B cell (primary cell): Measurements from ENCODE around the gene GALNT10. TPM values are rescaled to one million over a fixed set of nuclear protein-coding genes. Genes with fewer than 3 reads are reported as not detected.

Source experiments
- ATAC-seq: fragments of 200-7000 bp; cut with Tn5 transposase; one replicate; pipeline ENCODE4 v1.10.0; 2021; ENCODE audit warnings: low read depth, mild to moderate bottlenecking, moderate number of reproducible peaks, moderate library complexity
- CTCF ChIA-PET: fragments of 350-600 bp; sonication (Branson Sonifier 250); formaldehyde crosslinking; loops from one replicate; lab custom pipeline; 2021; ENCODE audit warnings: antibody characterized with exemption, inconsistent platforms; lab: Charles Lee
- POLR2A ChIA-PET: fragments of 350-600 bp; sonication (Branson Sonifier 250); formaldehyde crosslinking; loops from one replicate; lab custom pipeline; 2021; ENCODE audit warnings: antibody characterized with exemption; lab: Charles Lee
- DNase-seq: peaks from one replicate; pipeline ENCODE4 v3.0.0; 2013
- H2AFZ ChIP-seq: 2 replicates; pipeline ENCODE4 v1.6.1; 2012; ENCODE audit warnings: mild to moderate bottlenecking, low read depth, low read length; ENCODE audit not compliant: insufficient read depth, poor library complexity, severe bottlenecking
- H3K27ac ChIP-seq, 2 donors: 1 replicate in 1 of 2; 2 replicates in 1 of 2; pipeline ENCODE4 v1.5.1; 2012 to 2013; ENCODE audit warnings: low read length in 2 of 2, mild to moderate bottlenecking in 2 of 2, moderate library complexity in 1 of 2
- H3K27me3 ChIP-seq, 4 experiments: fragments of 200-600 bp in 1 of 4; sonication (generic) in 1 of 4; replicated peaks in 1 of 4; 1 replicate in 2 of 4; 2 replicates in 2 of 4; pipeline versions ENCODE4 v1.6.1 to v1.7.0; 2013 to 2016; ENCODE audit warnings: low read length in 3 of 4, mild to moderate bottlenecking in 2 of 4, mixed read lengths in 1 of 4, moderate library complexity in 1 of 4; ENCODE audit not compliant: insufficient read depth in 4 of 4, control insufficient read depth in 3 of 4; ENCODE audit errors: control extremely low read depth in 1 of 4
- H3K36me3 ChIP-seq, 2 experiments: replicated peaks in 1 of 2; 1 replicate in 1 of 2; 2 replicates in 1 of 2; pipeline versions ENCODE4 v1.6.1 to v1.7.1; 2013; ENCODE audit warnings: low read length in 1 of 2; ENCODE audit not compliant: insufficient read depth in 2 of 2, control insufficient read depth in 1 of 2; ENCODE audit errors: control extremely low read depth in 1 of 2, extremely low read depth in 1 of 2
- H3K4me1 ChIP-seq, 2 donors: fragments of 200-600 bp in 1 of 2; sonication (generic) in 1 of 2; 1 replicate in 1 of 2; 2 replicates in 1 of 2; pipeline versions ENCODE4 v1.5.1 to v1.6.1; 2013 to 2017; ENCODE audit warnings: low read length in 2 of 2; ENCODE audit not compliant: control insufficient read depth in 2 of 2, insufficient read depth in 2 of 2
- H3K4me2 ChIP-seq: replicated peaks from 2 replicates; pipeline ENCODE3; 2012; ENCODE audit warnings: mild to moderate bottlenecking, low read depth, low read length; ENCODE audit not compliant: poor library complexity, severe bottlenecking
- H3K4me3 ChIP-seq, 5 experiments: fragments of 200-600 bp in 1 of 5; sonication (generic) in 1 of 5; 1 replicate in 3 of 5; 2 replicates in 2 of 5; pipeline versions ENCODE4 v1.5.1 to v1.7.0; 2011 to 2016; ENCODE audit warnings: low read length in 4 of 5, mild to moderate bottlenecking in 4 of 5, low read depth in 2 of 5, control low read depth in 1 of 5, moderate library complexity in 1 of 5; ENCODE audit not compliant: insufficient read depth in 1 of 5; ENCODE audit errors: control extremely low read depth in 1 of 5, extremely low read depth in 1 of 5
- H3K79me2 ChIP-seq: fragments of 200-600 bp; sonication (generic); one replicate; pipeline ENCODE4 v1.6.0; 2016; ENCODE audit warnings: low read length; ENCODE audit not compliant: control insufficient read depth, insufficient read depth
- H3K9ac ChIP-seq: fragments of 200-600 bp; sonication (generic); 2 replicates; pipeline ENCODE4 v1.6.1; 2017; ENCODE audit warnings: mild to moderate bottlenecking, low read length, moderate library complexity
- H3K9me3 ChIP-seq, 3 donors: one replicate each; pipeline versions ENCODE4 v1.6.1 to v1.7.1; 2013; ENCODE audit warnings: low read length in 2 of 3; ENCODE audit not compliant: control insufficient read depth in 2 of 3, insufficient read depth in 1 of 3; ENCODE audit errors: control extremely low read depth in 1 of 3
- H4K20me1 ChIP-seq: 2 replicates; pipeline ENCODE4 v1.6.0; 2012; ENCODE audit warnings: mild to moderate bottlenecking, low read length; ENCODE audit not compliant: insufficient read depth, control insufficient read depth, poor library complexity, severe bottlenecking
- H3K27ac Mint-ChIP-seq: one replicate; pipeline ENCODE4 v1.8.0; 2021; ENCODE audit warnings: mixed read lengths
- H3K27me3 Mint-ChIP-seq: one replicate; pipeline ENCODE4 v1.8.0; 2021; ENCODE audit warnings: mixed read lengths
- H3K4me1 Mint-ChIP-seq: one replicate; pipeline ENCODE4 v1.8.0; 2021; ENCODE audit warnings: mixed read lengths
- H3K4me3 Mint-ChIP-seq: one replicate; pipeline ENCODE4 v1.8.0; 2021; ENCODE audit warnings: mixed read lengths
- H3K9me3 Mint-ChIP-seq: one replicate; pipeline ENCODE4 v1.8.0; 2022; ENCODE audit warnings: mixed read lengths; ENCODE audit not compliant: insufficient read depth
- CTCF ChIP-seq: fragments of 200-600 bp; IDR thresholded peaks from one replicate; pipeline ENCODE4 v1.8.0; 2022; ENCODE audit warnings: antibody characterized with exemption, mild to moderate bottlenecking
- EZH2 ChIP-seq: IDR thresholded peaks from 2 replicates; pipeline ENCODE4 v1.6.1; 2012; ENCODE audit warnings: borderline replicate concordance, low read depth, mild to moderate bottlenecking, moderate library complexity, low read length; ENCODE audit not compliant: insufficient read depth, poor library complexity, severe bottlenecking
- WGBS: methylation state at CpG from one replicate; pipeline ENCODE4 v1.1.5; 2013; ENCODE audit warnings: missing lambda C conversion rate; ENCODE audit not compliant: insufficient coverage; 5-methylcytosine and 5-hydroxymethylcytosine counted together
- intact Hi-C: fragments of 100-400 bp; cut with micrococcal nuclease; formaldehyde crosslinking; loops from one replicate; pipeline ENCODE4 v1.10.0; 2022
- polyA plus RNA-seq: library from polyadenylated mRNA; depleted of rRNA; stranded (reverse); fragments of >200 nt; gene quantifications from 2 replicates; pipeline ENCODE4 v1.2.3, GENCODE V29; 2012
- total RNA-seq, 2 donors: library from RNA; stranded (reverse); fragments of 120-200 nt in 1 of 2; gene quantifications; 1 replicate in 1 of 2; 2 replicates in 1 of 2; pipeline versions ENCODE4 v1.2.3 to v1.2.4, GENCODE V29; 2013 to 2022

The GALNT10 gene
- total and polyA plus RNA-seq, 2 donors (not counting 1 experiment from before 2014, with no cell fraction given): 27.7 to 42.8 TPM

- ATAC-seq (no peak), DNase-seq (no peak)
- Histone ChIP-seq H3K27me3 (no peaks in the 10 kb centered on the region), H3K4me2 (no peak overlapping the region), H3K4me3 (no peak overlapping the region), H3K27ac (no peak overlapping the region), H3K36me3 (peaks cover 3 to 32% of the 10 kb centered on the region in 2 experiments), H3K4me1 (peaks cover 11 to 15% of the 10 kb centered on the region in 2 donors), H2AFZ (no peak overlapping the region), H3K79me2 (peaks cover 18% of the 10 kb centered on the region), H3K9ac (no peak overlapping the region), H3K9me3 (peaks cover 0 to 5% (median 1%) of the 10 kb centered on the region in 3 donors), H4K20me1 (no peaks in the 10 kb centered on the region)
- TF ChIP-seq EZH2 (no peak), CTCF (no peak)
- no peak overlapping the region for H3K4me3 Mint-ChIP-seq
- H3K4me1 Mint-ChIP-seq: peaks cover 18% of the 10 kb centered on the region
- no peaks in the 10 kb centered on the region for H3K27me3 Mint-ChIP-seq
- H3K27ac Mint-ChIP-seq: no peak overlapping the region
- CTCF ChIA-PET: no interaction called here
- intact Hi-C loops: no loop called here
- H3K9me3 Mint-ChIP-seq: no peaks in the 10 kb centered on the region
- POLR2A ChIA-PET: no interaction called here
- 100% methylated on average over 1 of the region's 1 CpG for WGBS
These were observed 112.6 kb downstream of the GALNT10 start for GRCh38 chr5:154303133-154303532.

DNA sequence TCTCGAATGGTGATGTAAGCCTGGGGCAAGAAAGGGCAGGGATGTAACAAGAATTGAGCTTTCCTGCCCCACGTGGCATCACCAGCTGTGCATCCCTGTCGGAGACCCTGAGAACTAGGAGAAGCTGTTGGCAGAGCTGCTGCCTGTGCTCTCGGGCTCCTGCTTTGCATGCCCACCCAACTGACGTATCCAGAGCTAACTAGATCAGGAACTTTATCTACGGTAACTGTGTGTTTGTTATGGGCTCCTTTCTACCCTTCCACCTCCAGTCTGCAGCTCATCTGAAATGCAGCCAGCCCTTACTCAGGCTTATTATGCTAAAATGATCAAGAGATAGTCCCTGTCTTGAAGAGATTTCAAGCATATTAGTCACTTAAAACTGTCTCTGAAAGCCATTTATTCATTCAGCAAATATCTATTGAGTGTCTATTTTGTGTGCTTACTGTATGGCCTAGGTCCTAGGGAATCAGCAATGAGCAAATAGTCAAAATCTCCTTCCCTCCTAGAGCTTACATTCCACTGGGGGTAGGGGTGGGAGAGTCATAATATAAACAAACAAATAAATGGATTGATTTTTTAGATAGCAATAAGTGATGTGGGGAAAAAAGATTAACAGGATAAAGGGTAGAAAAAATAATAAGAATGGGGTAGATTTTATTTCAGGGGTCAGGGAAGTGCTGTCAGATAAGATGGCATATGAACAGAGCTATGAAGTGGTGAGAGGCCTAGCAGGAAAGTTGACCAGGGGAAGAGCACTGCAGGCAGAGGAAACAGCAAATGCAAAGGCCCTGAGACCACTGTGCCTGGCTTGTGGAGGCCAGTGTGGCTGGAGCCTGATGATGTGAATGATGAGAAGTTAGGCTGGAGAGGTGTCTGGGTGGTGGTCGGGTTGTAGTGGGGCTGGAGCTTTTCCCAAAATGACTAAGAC is 118.2 kb downstream of the GALNT10 start:
- no peaks in the 10 kb centered on the region for H3K27me3 ChIP-seq
- no peak overlapping the region for H3K27ac Mint-ChIP-seq
- intact Hi-C loops: no loop called here
- no peaks in the 10 kb centered on the region for H3K4me1 Mint-ChIP-seq
- H3K79me2 ChIP-seq: peaks cover 14% of the 10 kb centered on the region
- ATAC-seq: no peak
- H3K4me2 ChIP-seq: no peak overlapping the region
- H3K4me3 Mint-ChIP-seq: no peak overlapping the region
- no peak overlapping the region for H2AFZ ChIP-seq
- no peaks in the 10 kb centered on the region for H4K20me1 ChIP-seq
- no peaks in the 10 kb centered on the region for H3K27me3 Mint-ChIP-seq
- H3K9me3 ChIP-seq: peaks cover 0 to 5% (median under 1%) of the 10 kb centered on the region in 3 donors
- ChIA-PET CTCF (no interaction called here), POLR2A (no interaction called here)
- no peak overlapping the region for H3K4me3 ChIP-seq
- DNase-seq: no peak
- H3K9me3 Mint-ChIP-seq: no peaks in the 10 kb centered on the region
- TF ChIP-seq CTCF (no peak), EZH2 (no peak)
- no peak overlapping the region for H3K27ac ChIP-seq
- WGBS: 93% methylated on average over 4 of the region's 7 CpGs
- no peaks in the 10 kb centered on the region for H3K4me1 ChIP-seq
- H3K9ac ChIP-seq: no peak overlapping the region
- no peaks in the 10 kb centered on the region for H3K36me3 ChIP-seq
